Measurements from ENCODE around the gene DDA1. TPM values are rescaled to one million over a fixed set of nuclear protein-coding genes. Genes with fewer than 3 reads are reported as not detected.

The DDA1 gene
- total RNA-seq, 4 donors from 2014 or later, result 16.4 to 30.7 (median 26.3) TPM

- TF ChIP-seq CTCF (IDR thresholded peaks at IDR 0.05), result no peak
- no peak for TF ChIP-seq POLR2A (IDR thresholded peaks at IDR 0.05)
- no peak for DNase-seq (ENCODE audit: low spot score in 2 of 2)
- no peak overlapping the region for H3K4me3 ChIP-seq (ENCODE audit: low read depth, poor library complexity, severe bottlenecking)
- intact Hi-C loops (cut with DNase I; ENCODE audit: low total_unique reads), result no loop called here
- 94 to 98% methylated on average over 12 to 20 of the region's 20 CpGs for WGBS, 2 donors
Observed at GRCh38 chr19:17325133-17325532, 15.8 kb downstream of the DDA1 start.

- DNase-seq (ENCODE audit: low spot score in 2 of 2), result peak in 1 of 2 donors; percentile 93
- TF ChIP-seq CTCF (IDR thresholded peaks at IDR 0.05) (no peak), POLR2A (IDR thresholded peaks at IDR 0.05) (no peak)
- intact Hi-C loops (cut with DNase I; ENCODE audit: low total_unique reads), result no loop called here
- 66 to 70% methylated on average over 17 of the region's 17 CpGs for WGBS, 2 donors
- H3K4me3 ChIP-seq (ENCODE audit: low read depth, poor library complexity, severe bottlenecking), result no peak overlapping the region
Observed at GRCh38 chr19:17325881-17326594, 16.7 kb downstream of the DDA1 start.

GRCh38 chr19:17326595-17326966, 17.2 kb downstream of the DDA1 start:
- no peak for DNase-seq (ENCODE audit: low spot score in 2 of 2)
- WGBS, 2 donors, result 76 to 77% methylated on average over 11 of the region's 11 CpGs
- intact Hi-C loops (cut with DNase I; ENCODE audit: low total_unique reads), result no loop called here
- H3K4me3 ChIP-seq (ENCODE audit: low read depth, poor library complexity, severe bottlenecking), result no peak overlapping the region
- TF ChIP-seq POLR2A (IDR thresholded peaks at IDR 0.05) (no peak), CTCF (IDR thresholded peaks at IDR 0.05) (no peak)

- TF ChIP-seq POLR2A (IDR thresholded peaks at IDR 0.05), result no peak
- TF ChIP-seq CTCF (IDR thresholded peaks at IDR 0.05), result no peak
- intact Hi-C loops (cut with DNase I; ENCODE audit: low total_unique reads), result no loop called here
- WGBS, 2 donors, result 91 to 92% methylated on average over 7 to 24 of the region's 27 CpGs
- H3K4me3 ChIP-seq (ENCODE audit: low read depth, poor library complexity, severe bottlenecking), result no peak overlapping the region
- no peak for DNase-seq (ENCODE audit: low spot score in 2 of 2)
Observed at GRCh38 chr19:17327068-17327653, 17.8 kb downstream of the DDA1 start.

- 38 to 42% methylated on average over 49 to 54 of the region's 64 CpGs for WGBS, 2 donors
- intact Hi-C loops (cut with DNase I; ENCODE audit: low total_unique reads), result no loop called here
- DNase-seq (ENCODE audit: low spot score in 2 of 2), result peak in 1 of 2 donors; percentile 64
Observed at GRCh38 chr19:17327654-17328516, 18.5 kb downstream of the DDA1 start.

More at GRCh38 chr19:17327654-17328516, 18.5 kb downstream of the DDA1 start:
- TF ChIP-seq CTCF (IDR thresholded peaks at IDR 0.05) (no peak), POLR2A (IDR thresholded peaks at IDR 0.05) (no peak)
- H3K4me3 ChIP-seq (ENCODE audit: low read depth, poor library complexity, severe bottlenecking), result peak overlapping the region; percentile 18

Data from lower leg skin (tissue), 4 donors.